GM12878 (cell line): Measurements from ENCODE around the gene CREBRF. TPM values are rescaled to one million over a fixed set of nuclear protein-coding genes. Genes with fewer than 3 reads are reported as not detected.

Experiments
- ASH2L ChIP-seq: fragments of 300-600, 200-600 bp; sonication (generic); IDR thresholded peaks from 2 replicates; pipeline ENCODE4 v1.6.1; 2017; ENCODE audit warnings: low read depth, mild to moderate bottlenecking, borderline replicate concordance
- BACH1 ChIP-seq: fragments of 450-650 bp; IDR thresholded peaks from 2 replicates; pipeline ENCODE4 v1.6.1; 2017; ENCODE audit warnings: mild to moderate bottlenecking, borderline replicate concordance
- CBX3 ChIP-seq: fragments of 200-600 bp; sonication (generic); IDR thresholded peaks from 2 replicates; pipeline ENCODE4 v1.6.1; 2016; ENCODE audit warnings: low read depth, borderline replicate concordance
- CHD2 ChIP-seq: IDR thresholded peaks from 2 replicates; pipeline ENCODE4 v1.6.1; 2011; ENCODE audit warnings: low read depth, low read length, improper control_type of control experiment, borderline replicate concordance
- E4F1 ChIP-seq: fragments of 450-650 bp; IDR thresholded peaks from 2 replicates; pipeline ENCODE4 v1.6.1; 2018; ENCODE audit warnings: borderline replicate concordance, mild to moderate bottlenecking; ENCODE audit not compliant: partially characterized antibody
- EP300 ChIP-seq, 2 experiments: fragments of 150-350 bp in 1 of 2; IDR thresholded peaks; 2 replicates each; pipeline ENCODE4 v1.6.1; 2011 to 2012; ENCODE audit warnings: low read depth in 2 of 2, low read length in 2 of 2, borderline replicate concordance in 1 of 2, improper control_type of control experiment in 1 of 2, inconsistent platforms in 1 of 2; ENCODE audit not compliant: control insufficient read depth in 1 of 2
- GATAD2B ChIP-seq: fragments of 450-650 bp; conservative IDR thresholded peaks from 2 replicates; pipeline ENCODE4 v1.6.1; 2017; ENCODE audit warnings: low read depth, mild to moderate bottlenecking, moderate library complexity
- HCFC1 ChIP-seq: fragments of 150-350 bp; IDR thresholded peaks from 2 replicates; pipeline ENCODE4 v1.6.1; 2014; ENCODE audit warnings: low read length
- HDAC6 ChIP-seq: fragments of 200-600 bp; sonication (generic); IDR thresholded peaks from one replicate; pipeline ENCODE4 v1.8.0; 2017; ENCODE audit warnings: antibody characterized with exemption; ENCODE audit not compliant: unreplicated experiment
- LARP7 ChIP-seq: fragments of 450-650 bp; IDR thresholded peaks from 2 replicates; pipeline ENCODE4 v1.6.1; 2017; ENCODE audit warnings: mild to moderate bottlenecking
- POLR2AphosphoS5 ChIP-seq: IDR thresholded peaks from 2 replicates; pipeline ENCODE4 v1.6.1; 2011; ENCODE audit warnings: mild to moderate bottlenecking, low read length, inconsistent platforms
- SP1 ChIP-seq: IDR thresholded peaks from one replicate; pipeline ENCODE4 v1.6.1; 2011; ENCODE audit warnings: low read depth, low read length
- SREBF2 ChIP-seq: IDR thresholded peaks from 2 replicates; pipeline ENCODE4 v1.6.1; 2012; ENCODE audit warnings: mild to moderate bottlenecking, low read length
- ZNF207 ChIP-seq: fragments of 450-650 bp; IDR thresholded peaks from 2 replicates; pipeline ENCODE4 v1.6.1; 2014; ENCODE audit warnings: antibody characterized with exemption, mild to moderate bottlenecking, borderline replicate concordance
- ZSCAN29 ChIP-seq: fragments of 450-650 bp; IDR thresholded peaks from 2 replicates; pipeline ENCODE4 v1.6.1; 2017; ENCODE audit warnings: mild to moderate bottlenecking, moderate library complexity
- polyA plus RNA-seq, 11 experiments: library from polyadenylated mRNA; depleted of rRNA in 4 of 11; unstranded in 6 of 11; stranded (reverse) in 5 of 11; fragments of >200 nt; fragmentation: Nextera tagmentation in 4 of 11; fragmentation: Illumina TruSeq in 1 of 11; extraction: Ambion mirVana in 4 of 11; extraction: Trizol in 1 of 11; gene quantifications; 1 replicate in 1 of 11; 2 replicates in 10 of 11; pipeline versions ENCODE4 v1.2.1 to v1.2.3, GENCODE V29; 2011 to 2016; ENCODE audit warnings: inconsistent platforms in 2 of 11, missing spikeins in 2 of 11, low read depth in 1 of 11
- total RNA-seq, 4 experiments: library from RNA; depleted of rRNA in 3 of 4; stranded (reverse); fragments of >200 nt in 3 of 4; fragmentation: Illumina TruSeq in 1 of 4; extraction: Trizol in 1 of 4; gene quantifications; 2 replicates each; pipeline versions ENCODE4 v1.2.1 to v1.2.3, GENCODE V29; 2013 to 2021
- TF ChIP-seq, protein P1 (sequence below): fragments of 450-650 bp; IDR thresholded peaks from 2 replicates; pipeline ENCODE4 v1.6.1; 2017; ENCODE audit warnings: mild to moderate bottlenecking, moderate library complexity
- TF ChIP-seq, protein P2 (sequence below): IDR thresholded peaks from 2 replicates; pipeline ENCODE4 v1.6.1; 2011; ENCODE audit warnings: borderline replicate concordance, low read depth, mild to moderate bottlenecking, moderate library complexity, mixed read lengths, low read length; ENCODE audit not compliant: insufficient read depth; ENCODE audit errors: extremely low read length
- TF ChIP-seq, protein P3 (sequence below): fragments of 150-350 bp; IDR thresholded peaks from 2 replicates; pipeline ENCODE4 v1.6.1; 2016; ENCODE audit warnings: low read depth, low read length

Gene CREBRF
- total and polyA plus RNA-seq, 10 of the 15 experiments (the other 5 are each of a cell fraction or from before 2014, with no cell fraction given) = 1.2 to 12.7 (median 3.9) TPM

GRCh38 chr5:173144200-173145176 is 88.3 kb downstream of the CREBRF start, which contains the start of gene BNIP1 (continued):
- TF ChIP-seq, protein P1, sequence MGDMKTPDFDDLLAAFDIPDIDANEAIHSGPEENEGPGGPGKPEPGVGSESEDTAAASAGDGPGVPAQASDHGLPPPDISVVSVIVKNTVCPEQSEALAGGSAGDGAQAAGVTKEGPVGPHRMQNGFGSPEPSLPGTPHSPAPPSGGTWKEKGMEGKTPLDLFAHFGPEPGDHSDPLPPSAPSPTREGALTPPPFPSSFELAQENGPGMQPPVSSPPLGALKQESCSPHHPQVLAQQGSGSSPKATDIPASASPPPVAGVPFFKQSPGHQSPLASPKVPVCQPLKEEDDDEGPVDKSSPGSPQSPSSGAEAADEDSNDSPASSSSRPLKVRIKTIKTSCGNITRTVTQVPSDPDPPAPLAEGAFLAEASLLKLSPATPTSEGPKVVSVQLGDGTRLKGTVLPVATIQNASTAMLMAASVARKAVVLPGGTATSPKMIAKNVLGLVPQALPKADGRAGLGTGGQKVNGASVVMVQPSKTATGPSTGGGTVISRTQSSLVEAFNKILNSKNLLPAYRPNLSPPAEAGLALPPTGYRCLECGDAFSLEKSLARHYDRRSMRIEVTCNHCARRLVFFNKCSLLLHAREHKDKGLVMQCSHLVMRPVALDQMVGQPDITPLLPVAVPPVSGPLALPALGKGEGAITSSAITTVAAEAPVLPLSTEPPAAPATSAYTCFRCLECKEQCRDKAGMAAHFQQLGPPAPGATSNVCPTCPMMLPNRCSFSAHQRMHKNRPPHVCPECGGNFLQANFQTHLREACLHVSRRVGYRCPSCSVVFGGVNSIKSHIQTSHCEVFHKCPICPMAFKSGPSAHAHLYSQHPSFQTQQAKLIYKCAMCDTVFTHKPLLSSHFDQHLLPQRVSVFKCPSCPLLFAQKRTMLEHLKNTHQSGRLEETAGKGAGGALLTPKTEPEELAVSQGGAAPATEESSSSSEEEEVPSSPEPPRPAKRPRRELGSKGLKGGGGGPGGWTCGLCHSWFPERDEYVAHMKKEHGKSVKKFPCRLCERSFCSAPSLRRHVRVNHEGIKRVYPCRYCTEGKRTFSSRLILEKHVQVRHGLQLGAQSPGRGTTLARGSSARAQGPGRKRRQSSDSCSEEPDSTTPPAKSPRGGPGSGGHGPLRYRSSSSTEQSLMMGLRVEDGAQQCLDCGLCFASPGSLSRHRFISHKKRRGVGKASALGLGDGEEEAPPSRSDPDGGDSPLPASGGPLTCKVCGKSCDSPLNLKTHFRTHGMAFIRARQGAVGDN = peak; percentile 73
- TF ChIP-seq EP300 (IDR thresholded peaks at IDR 0.05; ENCODE audit: borderline replicate concordance in 1 of 2, control insufficient read depth in 1 of 2, low read depth in 2 of 2, low read length in 2 of 2) = no peak
- peak; percentile 69 for TF ChIP-seq SP1
- TF ChIP-seq ZSCAN29 = peak; percentile 40; the same call in 1 of the 2 replicates
- peak; percentile 52 for TF ChIP-seq BACH1
- TF ChIP-seq, protein P2, sequence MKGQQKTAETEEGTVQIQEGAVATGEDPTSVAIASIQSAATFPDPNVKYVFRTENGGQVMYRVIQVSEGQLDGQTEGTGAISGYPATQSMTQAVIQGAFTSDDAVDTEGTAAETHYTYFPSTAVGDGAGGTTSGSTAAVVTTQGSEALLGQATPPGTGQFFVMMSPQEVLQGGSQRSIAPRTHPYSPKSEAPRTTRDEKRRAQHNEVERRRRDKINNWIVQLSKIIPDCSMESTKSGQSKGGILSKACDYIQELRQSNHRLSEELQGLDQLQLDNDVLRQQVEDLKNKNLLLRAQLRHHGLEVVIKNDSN = no peak
- no peak for TF ChIP-seq CHD2
- no peak for TF ChIP-seq HDAC6
- no peak for TF ChIP-seq SREBF2
- TF ChIP-seq GATAD2B = peak; percentile 67; the same call in 1 of the 2 replicates
- TF ChIP-seq, protein P3, sequence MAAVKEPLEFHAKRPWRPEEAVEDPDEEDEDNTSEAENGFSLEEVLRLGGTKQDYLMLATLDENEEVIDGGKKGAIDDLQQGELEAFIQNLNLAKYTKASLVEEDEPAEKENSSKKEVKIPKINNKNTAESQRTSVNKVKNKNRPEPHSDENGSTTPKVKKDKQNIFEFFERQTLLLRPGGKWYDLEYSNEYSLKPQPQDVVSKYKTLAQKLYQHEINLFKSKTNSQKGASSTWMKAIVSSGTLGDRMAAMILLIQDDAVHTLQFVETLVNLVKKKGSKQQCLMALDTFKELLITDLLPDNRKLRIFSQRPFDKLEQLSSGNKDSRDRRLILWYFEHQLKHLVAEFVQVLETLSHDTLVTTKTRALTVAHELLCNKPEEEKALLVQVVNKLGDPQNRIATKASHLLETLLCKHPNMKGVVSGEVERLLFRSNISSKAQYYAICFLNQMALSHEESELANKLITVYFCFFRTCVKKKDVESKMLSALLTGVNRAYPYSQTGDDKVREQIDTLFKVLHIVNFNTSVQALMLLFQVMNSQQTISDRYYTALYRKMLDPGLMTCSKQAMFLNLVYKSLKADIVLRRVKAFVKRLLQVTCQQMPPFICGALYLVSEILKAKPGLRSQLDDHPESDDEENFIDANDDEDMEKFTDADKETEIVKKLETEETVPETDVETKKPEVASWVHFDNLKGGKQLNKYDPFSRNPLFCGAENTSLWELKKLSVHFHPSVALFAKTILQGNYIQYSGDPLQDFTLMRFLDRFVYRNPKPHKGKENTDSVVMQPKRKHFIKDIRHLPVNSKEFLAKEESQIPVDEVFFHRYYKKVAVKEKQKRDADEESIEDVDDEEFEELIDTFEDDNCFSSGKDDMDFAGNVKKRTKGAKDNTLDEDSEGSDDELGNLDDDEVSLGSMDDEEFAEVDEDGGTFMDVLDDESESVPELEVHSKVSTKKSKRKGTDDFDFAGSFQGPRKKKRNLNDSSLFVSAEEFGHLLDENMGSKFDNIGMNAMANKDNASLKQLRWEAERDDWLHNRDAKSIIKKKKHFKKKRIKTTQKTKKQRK = no peak
- peak; percentile 100 for TF ChIP-seq ZNF207
- peak; percentile 78 for TF ChIP-seq HCFC1
- no peak for TF ChIP-seq CBX3
- peak; percentile 95; the same call in 1 of the 2 replicates for TF ChIP-seq ASH2L
- TF ChIP-seq POLR2AphosphoS5 = peak; percentile 87
- TF ChIP-seq LARP7 = peak; percentile 71; the same call in 1 of the 2 replicates
- peak; percentile 29 for TF ChIP-seq E4F1
